PC-9 (cell line): ENCODE results near the gene SV2C.

Experiments
- CTCF ChIP-seq: fragments of 200-600 bp; sonication (generic); conservative IDR thresholded peaks from 2 replicates; pipeline ENCODE4 v1.6.1; 2017; ENCODE audit warnings: mixed run types, antibody characterized with exemption, mild to moderate bottlenecking, moderate library complexity
- EZH2 ChIP-seq: fragments of 200-600 bp; sonication (generic); IDR thresholded peaks from 2 replicates; pipeline ENCODE4 v1.8.0; 2017; ENCODE audit warnings: antibody characterized with exemption, low read depth

- no peak for TF ChIP-seq EZH2
- TF ChIP-seq CTCF: no peak
Observed at GRCh38 chr5:76038212-76038611, 45.0 kb upstream of the SV2C start.
